Gastrocnemius medialis (tissue), 4 donors: ENCODE data around the gene ELF5.

Experiments
- POLR2A ChIP-seq, 2 donors: fragments of 450-650 bp; IDR thresholded peaks; one replicate each; pipeline ENCODE4 v1.6.1; 2017; ENCODE audit warnings: antibody characterized with exemption in 2 of 2, mild to moderate bottlenecking in 2 of 2, moderate library complexity in 2 of 2
- TF ChIP-seq, protein P1 (sequence below), 5 experiments: fragments of 450-650 bp in 3 of 5; fragments of 200-600 bp in 2 of 5; sonication (generic) in 2 of 5; IDR thresholded peaks in 4 of 5; conservative IDR thresholded peaks in 1 of 5; 1 replicate in 4 of 5; 2 replicates in 1 of 5; pipeline ENCODE4 v1.5.1; 2016 to 2019; ENCODE audit warnings: antibody characterized with exemption in 5 of 5, mild to moderate bottlenecking in 3 of 5, moderate library complexity in 3 of 5

DNA sequence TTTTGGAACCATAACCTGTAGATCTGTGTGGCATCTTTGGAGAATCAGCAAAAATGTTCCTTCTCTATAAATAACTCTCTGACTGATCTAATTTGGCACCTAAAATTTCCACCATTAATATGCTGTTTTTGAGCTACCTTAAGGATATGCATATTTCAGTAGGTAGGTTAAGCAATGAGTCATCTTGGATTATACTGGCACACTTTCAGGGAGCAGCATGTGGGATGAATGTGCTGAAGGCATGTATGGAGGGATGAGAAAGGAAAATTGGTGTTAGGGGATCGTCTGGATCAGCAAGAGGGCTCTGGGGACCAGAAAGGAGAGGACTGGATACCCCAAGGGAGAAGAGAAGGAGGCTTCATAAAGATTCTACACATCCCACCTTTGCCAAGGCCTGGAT is 44.6 kb upstream of the ELF5 start:
- TF ChIP-seq, protein P1, sequence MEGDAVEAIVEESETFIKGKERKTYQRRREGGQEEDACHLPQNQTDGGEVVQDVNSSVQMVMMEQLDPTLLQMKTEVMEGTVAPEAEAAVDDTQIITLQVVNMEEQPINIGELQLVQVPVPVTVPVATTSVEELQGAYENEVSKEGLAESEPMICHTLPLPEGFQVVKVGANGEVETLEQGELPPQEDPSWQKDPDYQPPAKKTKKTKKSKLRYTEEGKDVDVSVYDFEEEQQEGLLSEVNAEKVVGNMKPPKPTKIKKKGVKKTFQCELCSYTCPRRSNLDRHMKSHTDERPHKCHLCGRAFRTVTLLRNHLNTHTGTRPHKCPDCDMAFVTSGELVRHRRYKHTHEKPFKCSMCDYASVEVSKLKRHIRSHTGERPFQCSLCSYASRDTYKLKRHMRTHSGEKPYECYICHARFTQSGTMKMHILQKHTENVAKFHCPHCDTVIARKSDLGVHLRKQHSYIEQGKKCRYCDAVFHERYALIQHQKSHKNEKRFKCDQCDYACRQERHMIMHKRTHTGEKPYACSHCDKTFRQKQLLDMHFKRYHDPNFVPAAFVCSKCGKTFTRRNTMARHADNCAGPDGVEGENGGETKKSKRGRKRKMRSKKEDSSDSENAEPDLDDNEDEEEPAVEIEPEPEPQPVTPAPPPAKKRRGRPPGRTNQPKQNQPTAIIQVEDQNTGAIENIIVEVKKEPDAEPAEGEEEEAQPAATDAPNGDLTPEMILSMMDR (IDR thresholded peaks at IDR 0.05 in 4 of 5, conservative IDR thresholded peaks at IDR 0.05 in 1 of 5), result no peak
- no peak for TF ChIP-seq POLR2A (IDR thresholded peaks at IDR 0.05)
